ENCODE measurements around the gene CLIC3.

CLIC3 gene

DNA sequence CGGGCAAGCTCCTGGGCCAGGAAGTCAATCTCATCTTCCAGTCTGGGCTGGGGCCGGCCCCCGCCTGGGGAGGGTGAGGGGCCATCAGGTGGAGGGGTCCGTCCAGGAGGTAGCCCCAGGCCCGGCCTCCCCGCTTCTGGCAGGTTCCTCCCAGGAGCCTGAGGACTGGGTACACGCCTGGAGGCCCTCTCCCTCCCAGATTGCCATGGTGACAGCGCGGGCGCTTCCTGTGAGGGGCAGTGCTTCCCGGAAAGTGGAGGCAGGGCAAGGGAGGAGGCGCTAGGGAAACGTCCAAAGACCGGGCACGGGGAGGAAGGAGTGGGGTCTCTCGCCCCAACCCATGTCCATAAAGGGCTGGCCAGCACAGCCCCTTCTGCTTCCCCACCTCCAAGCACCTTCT lies 44.8 kb upstream of the CLIC3 start:
- DNase-seq (ENCODE audit: low read depth): no peak
- H3K4me3 ChIP-seq (ENCODE audit: low read depth, low read length): no peak overlapping the region
- TF ChIP-seq, protein P1, sequence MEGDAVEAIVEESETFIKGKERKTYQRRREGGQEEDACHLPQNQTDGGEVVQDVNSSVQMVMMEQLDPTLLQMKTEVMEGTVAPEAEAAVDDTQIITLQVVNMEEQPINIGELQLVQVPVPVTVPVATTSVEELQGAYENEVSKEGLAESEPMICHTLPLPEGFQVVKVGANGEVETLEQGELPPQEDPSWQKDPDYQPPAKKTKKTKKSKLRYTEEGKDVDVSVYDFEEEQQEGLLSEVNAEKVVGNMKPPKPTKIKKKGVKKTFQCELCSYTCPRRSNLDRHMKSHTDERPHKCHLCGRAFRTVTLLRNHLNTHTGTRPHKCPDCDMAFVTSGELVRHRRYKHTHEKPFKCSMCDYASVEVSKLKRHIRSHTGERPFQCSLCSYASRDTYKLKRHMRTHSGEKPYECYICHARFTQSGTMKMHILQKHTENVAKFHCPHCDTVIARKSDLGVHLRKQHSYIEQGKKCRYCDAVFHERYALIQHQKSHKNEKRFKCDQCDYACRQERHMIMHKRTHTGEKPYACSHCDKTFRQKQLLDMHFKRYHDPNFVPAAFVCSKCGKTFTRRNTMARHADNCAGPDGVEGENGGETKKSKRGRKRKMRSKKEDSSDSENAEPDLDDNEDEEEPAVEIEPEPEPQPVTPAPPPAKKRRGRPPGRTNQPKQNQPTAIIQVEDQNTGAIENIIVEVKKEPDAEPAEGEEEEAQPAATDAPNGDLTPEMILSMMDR (IDR thresholded peaks at IDR 0.05; ENCODE audit: control insufficient read depth, extremely low read depth, insufficient read depth): no peak

DNA sequence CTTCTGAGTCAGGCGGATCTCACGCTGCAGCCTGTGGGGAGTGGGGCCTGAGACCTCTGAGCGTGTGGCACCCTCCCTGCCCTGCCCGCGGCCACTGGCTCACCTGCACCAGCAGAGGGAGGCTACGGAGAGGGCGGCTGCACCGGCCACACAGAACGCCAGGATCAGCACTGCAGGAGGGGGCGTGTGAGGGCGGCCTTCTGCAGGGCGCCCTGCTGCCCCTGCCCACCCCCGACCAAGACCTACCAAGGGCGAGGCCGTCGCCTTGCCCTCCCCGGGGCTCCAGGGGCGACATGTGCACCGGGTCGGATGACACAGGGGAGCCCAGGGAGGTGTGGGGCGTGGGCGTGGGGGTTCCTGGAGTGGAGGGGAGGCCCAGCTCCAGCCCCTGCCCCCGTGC lies 44.2 kb upstream of the CLIC3 start:
- no peak for DNase-seq (ENCODE audit: low read depth)
- TF ChIP-seq, protein P1 (IDR thresholded peaks at IDR 0.05; ENCODE audit: control insufficient read depth, extremely low read depth, insufficient read depth): no peak

GRCh38 chr9:137039611-137040366 lies 43.4 kb upstream of the CLIC3 start:
- no peak overlapping the region for H3K4me3 ChIP-seq (ENCODE audit: low read depth, low read length)
- DNase-seq (ENCODE audit: low read depth): no peak
- TF ChIP-seq, protein P1 (IDR thresholded peaks at IDR 0.05; ENCODE audit: control insufficient read depth, extremely low read depth, insufficient read depth): no peak

More for the DNA sequence above, 44.2 kb upstream of the CLIC3 start:
- H3K4me3 ChIP-seq (ENCODE audit: low read depth, low read length): no peak overlapping the region

GRCh38 chr9:137038916-137039315 lies 42.5 kb upstream of the CLIC3 start:
- no peak overlapping the region for H3K4me3 ChIP-seq (ENCODE audit: low read depth, low read length)
- DNase-seq (ENCODE audit: low read depth): no peak
- TF ChIP-seq, protein P1 (IDR thresholded peaks at IDR 0.05; ENCODE audit: control insufficient read depth, extremely low read depth, insufficient read depth): no peak

GRCh38 chr9:137037483-137037882 lies 41.1 kb upstream of the CLIC3 start:
- TF ChIP-seq, protein P1 (IDR thresholded peaks at IDR 0.05; ENCODE audit: control insufficient read depth, extremely low read depth, insufficient read depth): no peak
- no peak for DNase-seq (ENCODE audit: low read depth)
- H3K4me3 ChIP-seq (ENCODE audit: low read depth, low read length): no peak overlapping the region

- H3K4me3 ChIP-seq (ENCODE audit: low read depth, low read length): no peak overlapping the region
- DNase-seq (ENCODE audit: low read depth): no peak
- TF ChIP-seq, protein P1 (IDR thresholded peaks at IDR 0.05; ENCODE audit: control insufficient read depth, extremely low read depth, insufficient read depth): no peak
These were observed 40.7 kb upstream of the CLIC3 start for GRCh38 chr9:137037035-137037434.

- H3K4me3 ChIP-seq (ENCODE audit: low read depth, low read length): no peak overlapping the region
- TF ChIP-seq, protein P1 (IDR thresholded peaks at IDR 0.05; ENCODE audit: control insufficient read depth, extremely low read depth, insufficient read depth): no peak
- no peak for DNase-seq (ENCODE audit: low read depth)
These were observed 39.6 kb upstream of the CLIC3 start for GRCh38 chr9:137035937-137036336.
